ENCODE results near the gene OPCML. TPM values are rescaled to one million over a fixed set of nuclear protein-coding genes. Genes with fewer than 3 reads are reported as not detected.

Gene OPCML
- total and polyA plus RNA-seq, 2 donors from 2014 or later = 0.77 to 1.1 TPM

DNA sequence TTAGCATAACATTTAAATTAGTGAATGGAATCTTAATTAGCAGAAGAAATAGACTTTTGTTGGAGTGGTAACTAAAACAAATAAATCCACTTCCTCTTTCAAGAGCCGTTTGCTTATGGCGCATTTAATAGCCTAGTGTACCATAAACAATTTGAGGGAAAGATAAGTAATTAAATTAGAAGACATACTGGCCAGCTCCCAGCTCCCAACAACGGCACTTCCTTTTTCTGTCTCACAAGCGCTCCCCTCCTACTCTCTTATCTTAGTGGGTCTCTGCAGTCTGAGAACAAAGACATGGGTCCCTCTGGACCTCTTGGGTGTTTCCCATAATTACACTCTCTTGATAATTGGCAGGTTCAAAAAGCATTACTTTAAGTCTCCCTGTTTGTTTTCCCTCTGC is 146.0 kb downstream of the OPCML start:
- H3K27me3 ChIP-seq (ENCODE audit: control insufficient read depth, insufficient read depth, low read length) = no peaks in the 10 kb centered on the region
- no peak overlapping the region for H3K9ac ChIP-seq (ENCODE audit: low read length in 3 of 3)
- no peak for FAIRE-seq
- intact Hi-C loops (cut with DNase I) = no loop called here
- H3K27ac ChIP-seq (ENCODE audit: low read depth in 2 of 2, low read length in 2 of 2) = no peak overlapping the region
- H3K4me1 ChIP-seq (ENCODE audit: control insufficient read depth in 2 of 3, insufficient read depth in 2 of 3, low read depth in 1 of 3, low read length in 3 of 3) = no peaks in the 10 kb centered on the region
- H3K36me3 ChIP-seq (ENCODE audit: control insufficient read depth in 2 of 3, insufficient read depth in 3 of 3, low read length in 3 of 3) = no peaks in the 10 kb centered on the region
- TF ChIP-seq, protein P1, sequence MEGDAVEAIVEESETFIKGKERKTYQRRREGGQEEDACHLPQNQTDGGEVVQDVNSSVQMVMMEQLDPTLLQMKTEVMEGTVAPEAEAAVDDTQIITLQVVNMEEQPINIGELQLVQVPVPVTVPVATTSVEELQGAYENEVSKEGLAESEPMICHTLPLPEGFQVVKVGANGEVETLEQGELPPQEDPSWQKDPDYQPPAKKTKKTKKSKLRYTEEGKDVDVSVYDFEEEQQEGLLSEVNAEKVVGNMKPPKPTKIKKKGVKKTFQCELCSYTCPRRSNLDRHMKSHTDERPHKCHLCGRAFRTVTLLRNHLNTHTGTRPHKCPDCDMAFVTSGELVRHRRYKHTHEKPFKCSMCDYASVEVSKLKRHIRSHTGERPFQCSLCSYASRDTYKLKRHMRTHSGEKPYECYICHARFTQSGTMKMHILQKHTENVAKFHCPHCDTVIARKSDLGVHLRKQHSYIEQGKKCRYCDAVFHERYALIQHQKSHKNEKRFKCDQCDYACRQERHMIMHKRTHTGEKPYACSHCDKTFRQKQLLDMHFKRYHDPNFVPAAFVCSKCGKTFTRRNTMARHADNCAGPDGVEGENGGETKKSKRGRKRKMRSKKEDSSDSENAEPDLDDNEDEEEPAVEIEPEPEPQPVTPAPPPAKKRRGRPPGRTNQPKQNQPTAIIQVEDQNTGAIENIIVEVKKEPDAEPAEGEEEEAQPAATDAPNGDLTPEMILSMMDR (IDR thresholded peaks at IDR 0.05; ENCODE audit: borderline replicate concordance, extremely low read depth, insufficient read depth) = no peak
- no peak overlapping the region for H3K4me3 ChIP-seq (ENCODE audit: low read length in 3 of 3)
- H3K9me3 ChIP-seq (ENCODE audit: control insufficient read depth in 2 of 3, insufficient read depth in 1 of 3, low read length in 3 of 3) = no peaks in the 10 kb centered on the region
- peak in 2 of 5 donors; percentile 47 to 80 for DNase-seq

DNA sequence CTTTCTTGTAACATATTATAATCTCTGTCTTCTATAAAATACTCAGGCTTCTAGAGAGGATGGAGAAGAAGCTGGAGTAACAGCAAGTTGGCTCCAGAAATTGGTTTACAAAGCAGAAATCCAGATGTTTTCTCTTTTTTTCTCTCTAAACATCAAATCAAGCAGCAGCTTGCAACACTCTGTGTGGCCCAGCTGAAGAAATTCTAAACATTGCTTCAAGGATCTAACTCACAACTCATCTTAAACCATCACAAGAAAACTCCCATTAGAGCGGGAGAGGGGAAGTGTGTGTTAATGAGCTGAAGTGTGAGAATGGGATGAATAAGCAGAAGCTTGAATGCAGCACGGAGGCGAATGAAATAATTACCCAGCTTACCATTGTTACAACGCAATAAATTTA is 146.5 kb downstream of the OPCML start:
- H3K4me1 ChIP-seq (ENCODE audit: control insufficient read depth in 2 of 3, insufficient read depth in 2 of 3, low read depth in 1 of 3, low read length in 3 of 3) = no peaks in the 10 kb centered on the region
- intact Hi-C loops (cut with DNase I) = no loop called here
- H3K36me3 ChIP-seq (ENCODE audit: control insufficient read depth in 2 of 3, insufficient read depth in 3 of 3, low read length in 3 of 3) = no peaks in the 10 kb centered on the region
- no peak overlapping the region for H3K9ac ChIP-seq (ENCODE audit: low read length in 3 of 3)
- no peak overlapping the region for H3K27ac ChIP-seq (ENCODE audit: low read depth in 2 of 2, low read length in 2 of 2)
- FAIRE-seq = no peak
- no peak overlapping the region for H3K4me3 ChIP-seq (ENCODE audit: low read length in 3 of 3)
- H3K9me3 ChIP-seq (ENCODE audit: control insufficient read depth in 2 of 3, insufficient read depth in 1 of 3, low read length in 3 of 3) = no peaks in the 10 kb centered on the region
- TF ChIP-seq, protein P1 (IDR thresholded peaks at IDR 0.05; ENCODE audit: borderline replicate concordance, extremely low read depth, insufficient read depth) = no peak
- DNase-seq = peak in 2 of 5 donors; percentile 37 to 71
- no peaks in the 10 kb centered on the region for H3K27me3 ChIP-seq (ENCODE audit: control insufficient read depth, insufficient read depth, low read length)

DNA sequence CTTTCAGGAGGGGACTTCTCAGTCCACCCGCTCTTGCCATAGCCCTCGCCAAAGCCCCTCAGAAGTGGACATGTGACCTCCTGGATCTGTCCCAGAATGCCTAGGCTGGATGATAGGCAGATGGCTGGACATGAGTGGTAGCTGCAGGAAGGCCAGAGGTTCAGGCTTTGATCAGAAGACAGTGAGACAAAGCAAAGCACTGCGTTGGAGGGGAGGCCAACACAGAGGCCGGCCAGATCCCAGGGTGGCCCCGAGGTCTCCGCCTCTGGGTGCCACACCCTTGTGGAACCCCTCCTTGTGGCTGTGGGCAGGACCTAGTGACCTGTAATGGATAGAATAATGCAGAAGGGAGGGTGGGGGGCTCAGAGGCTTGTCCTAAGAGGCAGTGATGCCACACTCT is 147.6 kb downstream of the OPCML start:
- Histone ChIP-seq H3K27me3 (ENCODE audit: control insufficient read depth, insufficient read depth, low read length) (no peaks in the 10 kb centered on the region), H3K4me3 (ENCODE audit: low read length in 3 of 3) (no peak overlapping the region), H3K9ac (ENCODE audit: low read length in 3 of 3) (no peak overlapping the region), H3K27ac (ENCODE audit: low read depth in 2 of 2, low read length in 2 of 2) (no peak overlapping the region), H3K9me3 (ENCODE audit: control insufficient read depth in 2 of 3, insufficient read depth in 1 of 3, low read length in 3 of 3) (no peaks in the 10 kb centered on the region), H3K4me1 (ENCODE audit: control insufficient read depth in 2 of 3, insufficient read depth in 2 of 3, low read depth in 1 of 3, low read length in 3 of 3) (no peaks in the 10 kb centered on the region), H3K36me3 (ENCODE audit: control insufficient read depth in 2 of 3, insufficient read depth in 3 of 3, low read length in 3 of 3) (no peaks in the 10 kb centered on the region)
- DNase-seq (peak in 2 of 5 donors; percentile 13 to 44), FAIRE-seq (no peak)
- TF ChIP-seq, protein P1 (IDR thresholded peaks at IDR 0.05; ENCODE audit: borderline replicate concordance, extremely low read depth, insufficient read depth) = no peak
- intact Hi-C loops (cut with DNase I) = no loop called here

DNA sequence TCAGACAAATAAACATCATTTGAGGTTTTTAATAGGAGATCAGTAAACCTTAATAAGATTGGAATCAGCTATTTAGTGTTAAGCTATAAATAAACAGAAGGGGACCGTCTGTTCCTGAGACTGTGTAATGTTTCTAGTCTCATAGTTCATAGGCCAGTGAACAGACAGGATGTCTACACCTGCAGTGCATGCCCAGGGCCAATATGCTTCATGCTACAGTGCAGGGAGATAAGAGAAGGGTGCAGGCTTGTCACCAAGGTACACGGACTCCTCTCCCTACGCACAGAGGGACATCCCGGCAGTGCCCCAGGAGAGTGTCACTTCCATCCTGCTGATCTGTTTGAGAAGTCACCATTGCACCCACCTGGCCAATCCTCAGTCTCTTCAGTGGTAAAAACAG is 148.6 kb downstream of the OPCML start:
- no peaks in the 10 kb centered on the region for H3K36me3 ChIP-seq (ENCODE audit: control insufficient read depth in 2 of 3, insufficient read depth in 3 of 3, low read length in 3 of 3)
- H3K9ac ChIP-seq (ENCODE audit: low read length in 3 of 3) = no peak overlapping the region
- no peak for DNase-seq
- no peak for FAIRE-seq
- no peaks in the 10 kb centered on the region for H3K9me3 ChIP-seq (ENCODE audit: control insufficient read depth in 2 of 3, insufficient read depth in 1 of 3, low read length in 3 of 3)
- TF ChIP-seq, protein P1 (IDR thresholded peaks at IDR 0.05; ENCODE audit: borderline replicate concordance, extremely low read depth, insufficient read depth) = no peak
- no peaks in the 10 kb centered on the region for H3K4me1 ChIP-seq (ENCODE audit: control insufficient read depth in 2 of 3, insufficient read depth in 2 of 3, low read depth in 1 of 3, low read length in 3 of 3)
- intact Hi-C loops (cut with DNase I) = no loop called here
- no peaks in the 10 kb centered on the region for H3K27me3 ChIP-seq (ENCODE audit: control insufficient read depth, insufficient read depth, low read length)
- no peak overlapping the region for H3K27ac ChIP-seq (ENCODE audit: low read depth in 2 of 2, low read length in 2 of 2)
- H3K4me3 ChIP-seq (ENCODE audit: low read length in 3 of 3) = no peak overlapping the region

Measured in kidney (tissue), 14 donors.